Gastrocnemius medialis (tissue), 4 donors: ENCODE measurements around the gene DEK. TPM values are rescaled to one million over a fixed set of nuclear protein-coding genes. Genes with fewer than 3 reads are reported as not detected.
"Not testable (repeated sequence)": the region's sequence is repeated elsewhere in the genome, so short reads cannot be mapped to it uniquely, and the experiment has no call there.

Source experiments
- ATAC-seq, 2 donors: fragments of 150-250 bp; one replicate each; pipeline ENCODE4 v1.9.1; 2016
- DNase-seq, 2 donors: peaks; one replicate each; pipeline ENCODE4 v3.0.0-alpha.2; 2019
- H3K27ac ChIP-seq, 4 donors: fragments of 200-600 bp; sonication (generic); 1 replicate in 1 of 4; 2 replicates in 3 of 4; pipeline ENCODE4 v1.5.1; 2016 to 2018; ENCODE audit warnings: mild to moderate bottlenecking in 2 of 4, moderate library complexity in 1 of 4
- H3K27me3 ChIP-seq, 3 donors: fragments of 200-600 bp; sonication (generic) in 2 of 3; 1 replicate in 1 of 3; 2 replicates in 2 of 3; pipeline versions ENCODE4 v1.5.1 to v1.6.0; 2016 to 2019; ENCODE audit warnings: mild to moderate bottlenecking in 1 of 3, moderate library complexity in 1 of 3
- H3K36me3 ChIP-seq, 2 donors: fragments of 200-600 bp; sonication (generic) in 1 of 2; one replicate each; pipeline ENCODE4 v1.5.1; 2017 to 2018
- H3K4me1 ChIP-seq, 2 donors: fragments of 200-600 bp; sonication (generic) in 1 of 2; one replicate each; pipeline ENCODE4 v1.5.1; 2016 to 2017; ENCODE audit warnings: mild to moderate bottlenecking in 2 of 2
- H3K4me3 ChIP-seq, 4 donors: fragments of 200-600 bp; sonication (generic) in 3 of 4; 1 replicate in 1 of 4; 2 replicates in 3 of 4; pipeline ENCODE4 v1.5.1; 2016 to 2019; ENCODE audit warnings: mild to moderate bottlenecking in 2 of 4
- H3K9me3 ChIP-seq, 3 donors: fragments of 200-600 bp; sonication (generic) in 2 of 3; 1 replicate in 1 of 3; 2 replicates in 2 of 3; pipeline ENCODE4 v1.5.1; 2016 to 2019
- CTCF ChIP-seq, 5 experiments: fragments of 450-650 bp in 3 of 5; fragments of 200-600 bp in 2 of 5; sonication (generic) in 2 of 5; IDR thresholded peaks in 4 of 5; conservative IDR thresholded peaks in 1 of 5; 1 replicate in 4 of 5; 2 replicates in 1 of 5; pipeline ENCODE4 v1.5.1; 2016 to 2019; ENCODE audit warnings: antibody characterized with exemption in 5 of 5, mild to moderate bottlenecking in 3 of 5, moderate library complexity in 3 of 5
- POLR2A ChIP-seq, 2 donors: fragments of 450-650 bp; IDR thresholded peaks; one replicate each; pipeline ENCODE4 v1.6.1; 2017; ENCODE audit warnings: antibody characterized with exemption in 2 of 2, mild to moderate bottlenecking in 2 of 2, moderate library complexity in 2 of 2
- in situ Hi-C, 4 donors: fragments of 200-750 bp; cut with MboI; loops; one replicate each; pipeline versions ENCODE4 v1.15.0 to v1.8.0; 2017; ENCODE audit warnings: low sequenced_read_pairs in 4 of 4
- intact Hi-C: fragments of 100-400 bp; cut with DNase I; formaldehyde crosslinking; loops from one replicate; pipeline ENCODE4 v1.15.1; 2023; ENCODE audit warnings: low total_unique reads
- total RNA-seq, 4 donors: library from RNA; depleted of rRNA; stranded (reverse); fragments of >200 nt; gene quantifications; one replicate each; pipeline versions ENCODE4 v1.1.0 to v1.2.3, GENCODE V29; 2016

Gene DEK
- total RNA-seq, result 100 to 1,000 TPM in 2 of 4 donors, 10 to 100 TPM in 2; 60.5 to 134 (median 105) TPM

- Histone ChIP-seq H3K4me3 (peak within 1 kb of the TSS; percentile 76 to 98 (median 90)), H3K36me3 (no peaks in the 10 kb centered on the region), H3K27me3 (no peaks in the 10 kb centered on the region), H3K9me3 (no peaks in the 10 kb centered on the region), H3K27ac (peak within 1 kb of the TSS; percentile 86 to 100 (median 96)), H3K4me1 (peaks cover 34 to 38% of the 10 kb centered on the region in 2 donors)
- intact Hi-C loops, result loop anchor here (2.0 to 5.0 kb wide), 3 partner anchors 38 to 238 kb away; partner anchors contain the start of genes KDM1B and TPMT
- in situ Hi-C loops, result no loop called here
- DNase-seq (peak; percentile 80 to 83), ATAC-seq (peak; percentile 90 to 92)
- TF ChIP-seq CTCF (IDR thresholded peaks at IDR 0.05 in 4 of 5, conservative IDR thresholded peaks at IDR 0.05 in 1 of 5) (peak; percentile 51 to 83 (median 60)), POLR2A (IDR thresholded peaks at IDR 0.05) (peak; percentile 54 to 58)
Observed at GRCh38 chr6:18264219-18264922, at the start of gene DEK. TSS of gene DEK (minus strand) at chr6:18264530. CDS start at chr6:18263987, 543 bp downstream.

- Histone ChIP-seq H3K27ac (no peak overlapping the region), H3K4me3 (no peak overlapping the region), H3K4me1 (no peaks in the 10 kb centered on the region), H3K36me3 (no peaks in the 10 kb centered on the region), H3K9me3 (no peaks in the 10 kb centered on the region), H3K27me3 (no peaks in the 10 kb centered on the region)
- intact Hi-C loops (no loop called here), in situ Hi-C loops (no loop called here)
- ATAC-seq, result no peak
- DNase-seq, result no peak
- TF ChIP-seq POLR2A (IDR thresholded peaks at IDR 0.05), result no peak
- no peak for TF ChIP-seq CTCF (IDR thresholded peaks at IDR 0.05 in 4 of 5, conservative IDR thresholded peaks at IDR 0.05 in 1 of 5)
Observed at GRCh38 chr6:18312368-18312767, 48.0 kb upstream of the DEK start.

GRCh38 chr6:18310010-18310409 lies 45.7 kb upstream of the DEK start:
- H3K36me3 ChIP-seq, H3K27ac ChIP-seq, H3K9me3 ChIP-seq, H3K4me1 ChIP-seq, intact Hi-C loops, DNase-seq, ATAC-seq, H3K4me3 ChIP-seq, in situ Hi-C loops, H3K27me3 ChIP-seq: not testable (repeated sequence)

GRCh38 chr6:18309046-18309445 lies 44.7 kb upstream of the DEK start:
- Histone ChIP-seq H3K4me1 (no peaks in the 10 kb centered on the region), H3K4me3 (no peak overlapping the region), H3K27ac (no peak overlapping the region), H3K27me3 (no peaks in the 10 kb centered on the region), H3K36me3 (no peaks in the 10 kb centered on the region), H3K9me3 (no peaks in the 10 kb centered on the region)
- DNase-seq, result no peak
- TF ChIP-seq POLR2A (IDR thresholded peaks at IDR 0.05) (no peak), CTCF (IDR thresholded peaks at IDR 0.05 in 4 of 5, conservative IDR thresholded peaks at IDR 0.05 in 1 of 5) (no peak)
- in situ Hi-C loops (no loop called here), intact Hi-C loops (no loop called here)
- ATAC-seq, result no peak

GRCh38 chr6:18308070-18308735 lies 43.9 kb upstream of the DEK start:
- no peak for DNase-seq
- in situ Hi-C loops (no loop called here), intact Hi-C loops (no loop called here)
- TF ChIP-seq POLR2A (IDR thresholded peaks at IDR 0.05) (no peak), CTCF (IDR thresholded peaks at IDR 0.05 in 4 of 5, conservative IDR thresholded peaks at IDR 0.05 in 1 of 5) (no peak)
- H3K27me3 ChIP-seq, result no peaks in the 10 kb centered on the region
- no peak overlapping the region for H3K27ac ChIP-seq
- no peak for ATAC-seq
- H3K4me3 ChIP-seq, result no peak overlapping the region
- no peaks in the 10 kb centered on the region for H3K9me3 ChIP-seq
- H3K36me3 ChIP-seq, result no peaks in the 10 kb centered on the region
- peaks cover 7 to 8% of the 10 kb centered on the region in 2 donors for H3K4me1 ChIP-seq
